Dermis blood vessel endothelial cell (primary cell): ENCODE measurements around the gene AMFR. TPM values are rescaled to one million over a fixed set of nuclear protein-coding genes. Genes with fewer than 3 reads are reported as not detected.

ENCODE experiments used
- DNase-seq: peaks from one replicate; pipeline ENCODE4 v3.0.0; 2010
- total RNA-seq: library from RNA; depleted of rRNA; stranded (reverse); fragments of >200 nt; gene quantifications from 2 replicates; pipeline ENCODE4 v1.2.3, GENCODE V29; 2014

The AMFR gene
- total RNA-seq, 1 donor from 2014 or later: 318 TPM

DNA sequence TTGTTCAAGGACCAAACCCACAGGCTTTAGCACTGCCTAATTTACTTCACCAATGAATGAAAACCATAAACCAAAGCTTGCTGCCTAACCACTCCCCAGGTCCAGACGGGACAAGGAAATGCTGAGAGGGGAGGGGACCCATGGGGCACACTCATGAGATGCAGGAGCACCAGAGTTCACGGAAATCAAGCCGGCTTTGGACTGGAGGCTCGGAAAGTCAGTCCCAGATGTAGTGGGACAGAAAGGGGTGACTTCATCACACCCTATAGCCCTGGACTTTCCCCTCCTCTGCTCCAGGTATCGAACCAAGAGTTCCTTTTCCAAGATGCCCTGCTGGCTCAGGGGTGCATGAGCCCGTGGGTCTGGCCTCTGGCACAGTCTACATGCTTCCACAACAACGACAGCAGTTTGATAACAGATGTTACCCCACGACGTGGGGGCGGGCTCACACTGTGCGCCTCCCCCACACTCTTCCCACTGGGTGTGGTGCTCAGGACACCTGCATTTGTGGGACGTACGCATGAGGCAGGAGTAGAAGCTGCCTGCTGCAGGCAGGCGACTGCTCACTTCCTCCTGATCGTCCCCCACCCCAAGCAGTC is 63.2 kb downstream of the AMFR start:
- no peak for DNase-seq

DNA sequence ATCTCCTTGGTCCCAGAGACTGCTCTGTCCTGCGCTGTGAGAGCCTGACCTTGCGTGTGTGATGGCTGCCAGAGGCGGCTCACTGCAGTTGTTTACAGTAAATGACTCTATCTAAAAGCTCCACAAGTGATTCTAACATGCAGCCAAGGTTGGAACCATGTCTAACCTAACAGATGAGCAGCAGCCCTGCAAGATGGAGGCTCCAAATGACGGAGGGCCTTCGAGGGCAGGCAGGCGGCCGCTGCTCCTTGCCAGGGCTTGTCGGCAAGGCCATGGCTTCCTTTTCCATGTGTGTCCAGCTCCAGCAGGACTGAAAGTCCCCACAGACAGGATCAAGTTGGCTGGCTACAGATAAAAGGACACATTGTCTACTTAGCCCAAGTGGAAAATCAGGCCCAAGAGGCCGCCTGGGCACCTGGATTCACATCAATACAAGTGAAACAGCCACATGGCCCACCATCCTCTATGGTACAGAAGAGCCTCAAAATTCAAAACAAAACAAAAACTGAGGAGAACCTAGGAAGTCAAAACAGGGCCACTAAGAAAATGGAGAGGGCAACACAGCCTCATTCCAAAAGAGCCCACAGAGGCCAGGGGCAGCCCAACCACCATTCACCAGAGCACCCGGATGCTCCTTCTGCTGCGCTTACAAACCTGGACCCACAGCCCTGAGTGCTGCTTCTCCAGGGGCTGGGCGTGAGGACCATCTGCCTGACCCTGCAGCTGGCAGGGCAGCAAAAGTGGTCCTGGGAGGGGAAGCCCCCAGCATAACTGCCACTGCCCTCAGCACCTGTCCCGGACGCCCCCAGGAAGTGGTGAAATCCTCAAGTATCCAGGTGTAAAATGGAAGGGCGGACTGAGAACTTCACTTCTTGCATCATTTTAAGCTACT is 65.0 kb downstream of the AMFR start:
- DNase-seq: no peak

- DNase-seq: peak; percentile 11
Observed at GRCh38 chr16:56357765-56358322, 67.5 kb downstream of the AMFR start.

DNA sequence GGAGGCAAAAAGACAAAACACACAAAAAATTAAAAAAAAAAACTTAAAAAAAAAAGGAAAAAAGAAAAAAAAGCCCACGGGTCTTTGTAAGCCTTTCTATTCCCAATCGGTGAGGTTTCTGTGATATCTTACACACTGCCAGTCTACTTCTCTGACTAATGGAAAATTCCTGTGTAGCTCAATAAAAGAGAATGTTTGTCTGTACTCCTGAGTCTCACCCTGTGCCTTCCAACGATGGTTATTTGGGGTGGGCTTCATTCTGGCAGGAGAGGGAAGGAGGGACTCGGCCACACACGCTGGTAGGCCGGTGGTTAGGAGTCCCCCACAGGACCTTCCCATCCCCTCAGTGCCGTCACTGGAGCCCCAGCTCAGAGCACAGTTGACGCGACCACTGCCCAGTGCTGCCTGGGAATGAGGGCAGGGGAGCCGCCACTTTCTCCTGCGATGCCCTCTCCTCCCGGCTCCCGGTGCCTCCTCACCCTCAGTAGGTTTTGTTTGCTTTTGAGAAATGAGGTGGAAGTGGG is 68.0 kb downstream of the AMFR start:
- DNase-seq: peak; percentile 58

- peak; percentile 93 for DNase-seq
Observed at GRCh38 chr16:56356276-56357240, 68.8 kb downstream of the AMFR start.

DNA sequence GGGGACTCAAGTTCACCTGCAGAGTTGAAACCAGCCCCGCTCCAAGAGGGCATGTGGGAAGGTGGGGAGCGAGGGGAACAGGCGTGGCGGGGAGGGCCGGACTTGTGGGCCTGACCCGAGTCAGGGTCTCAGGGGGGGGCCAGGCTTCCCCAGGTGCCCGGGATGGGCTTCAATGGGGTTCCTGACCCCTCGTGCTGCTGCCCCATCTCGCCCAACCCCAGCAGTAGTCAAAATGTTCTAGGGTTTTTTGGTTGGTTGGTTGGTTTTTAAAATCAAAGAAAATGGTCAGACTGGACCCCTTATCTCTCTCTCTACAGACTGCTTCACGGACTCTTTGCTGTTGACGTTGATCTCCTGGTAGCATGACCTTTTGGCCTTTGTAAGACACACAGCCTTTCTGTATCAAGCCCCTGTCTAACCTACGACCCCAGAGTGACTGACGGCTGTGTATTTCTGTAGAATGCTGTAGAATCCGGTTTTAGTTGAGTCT is 69.5 kb downstream of the AMFR start:
- no peak for DNase-seq

DNA sequence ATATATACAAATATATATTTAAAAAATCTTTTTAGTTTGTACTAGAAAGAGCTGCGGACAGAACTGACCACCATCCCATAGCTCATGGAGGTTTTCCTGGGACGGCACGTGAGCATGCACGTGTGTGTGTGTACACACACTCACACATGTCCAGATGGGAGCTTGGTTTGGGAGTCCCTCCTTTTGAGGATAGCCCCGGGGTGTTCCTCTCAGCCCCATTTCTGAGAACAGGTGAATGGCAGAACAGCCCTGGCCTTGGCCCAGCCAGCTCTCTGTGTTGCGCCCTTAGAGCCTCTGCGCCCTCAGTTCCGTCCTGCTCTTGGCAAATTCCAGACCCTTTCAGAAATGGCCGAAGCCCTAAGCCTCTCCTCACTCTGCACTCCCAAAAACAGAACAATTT is 70.1 kb downstream of the AMFR start:
- no peak for DNase-seq

- no peak for DNase-seq
Observed at GRCh38 chr16:56354746-56355145, 70.6 kb downstream of the AMFR start.

GRCh38 chr16:56354016-56354415 is 71.3 kb downstream of the AMFR start:
- no peak for DNase-seq

GRCh38 chr16:56353054-56353921 is 72.1 kb downstream of the AMFR start:
- no peak for DNase-seq

- DNase-seq: no peak
Observed at GRCh38 chr16:56352351-56353053, 72.8 kb downstream of the AMFR start.

DNA sequence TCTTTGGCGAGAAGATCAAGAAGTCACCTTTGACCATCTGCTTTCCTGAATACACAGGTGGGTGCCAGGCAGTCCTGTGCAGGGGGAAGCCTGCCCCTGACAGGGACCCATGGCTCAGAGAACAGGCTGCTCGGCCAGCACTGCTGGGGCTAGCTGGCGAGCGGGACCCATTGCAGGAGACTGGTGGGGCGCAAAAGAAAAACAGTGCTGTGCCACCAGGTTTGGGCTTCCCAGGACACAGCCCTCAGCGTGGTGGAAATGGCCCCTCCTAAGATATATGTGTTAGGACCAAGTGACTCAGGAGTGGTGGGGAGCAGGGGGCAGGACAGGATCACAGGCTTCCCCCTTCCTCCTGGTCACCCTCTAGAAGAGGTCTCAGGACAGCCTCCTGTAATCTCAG is 73.9 kb downstream of the AMFR start:
- no peak for DNase-seq

DNA sequence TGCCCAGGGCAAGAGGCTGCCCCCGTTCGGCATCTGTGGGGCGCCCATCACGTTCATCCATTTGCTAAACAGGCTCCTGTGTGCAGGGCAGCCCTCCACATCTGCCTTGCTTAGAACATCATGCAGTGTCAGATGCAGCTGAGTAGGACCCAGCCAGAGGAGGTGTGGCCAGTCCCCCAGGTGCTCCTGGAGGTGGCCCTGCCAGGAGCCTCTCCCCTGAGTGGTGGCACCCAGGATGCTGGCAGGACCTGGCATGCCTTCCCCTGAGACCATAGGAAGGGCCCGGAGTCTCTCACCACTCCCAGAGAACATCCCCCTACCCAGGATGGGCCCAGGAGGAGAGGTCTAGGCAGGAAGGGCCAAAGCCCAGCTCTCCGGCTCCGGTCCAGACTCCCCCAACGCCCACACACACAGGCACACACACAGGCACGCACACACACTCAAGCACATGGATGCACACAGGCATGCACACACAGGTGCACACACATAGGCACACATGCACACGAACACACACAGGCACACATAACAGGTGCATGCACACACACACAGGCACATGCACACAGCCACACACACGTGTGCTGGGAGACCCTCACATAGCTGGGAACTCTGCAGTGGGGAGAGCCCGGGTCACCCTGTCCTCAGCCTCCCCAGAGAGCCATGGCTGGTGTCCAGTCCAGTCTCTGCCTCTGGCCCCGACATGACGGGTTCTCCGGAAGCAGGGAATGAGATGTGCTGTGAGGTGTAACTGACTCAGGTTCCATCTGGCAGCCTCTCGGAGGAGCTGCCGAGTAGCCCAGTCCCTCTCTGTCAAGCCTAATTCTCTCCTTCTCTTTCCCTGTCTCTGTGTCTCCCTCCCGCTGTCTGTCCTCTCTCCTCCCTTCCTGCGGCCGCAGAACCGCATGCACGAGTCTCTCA is 74.6 kb downstream of the AMFR start:
- DNase-seq: no peak

GRCh38 chr16:56349711-56350161 is 75.6 kb downstream of the AMFR start:
- no peak for DNase-seq

DNA sequence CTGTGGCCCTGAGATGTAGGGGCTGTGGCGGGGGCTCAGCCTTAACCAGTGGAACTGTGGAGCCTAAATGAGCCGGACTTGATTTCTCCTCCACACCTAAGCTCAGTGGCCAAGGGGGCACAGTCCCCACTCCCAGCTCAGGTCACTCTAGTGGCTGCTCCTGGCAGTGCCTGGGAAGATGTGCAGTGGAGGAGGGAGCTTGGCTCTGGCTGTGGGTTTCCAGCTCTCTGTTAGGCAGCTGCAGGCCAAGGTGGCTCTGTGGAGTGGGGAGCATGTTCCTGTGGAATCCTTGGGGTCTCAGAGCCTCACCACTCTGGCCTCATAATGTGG is 76.3 kb downstream of the AMFR start:
- DNase-seq: no peak

DNA sequence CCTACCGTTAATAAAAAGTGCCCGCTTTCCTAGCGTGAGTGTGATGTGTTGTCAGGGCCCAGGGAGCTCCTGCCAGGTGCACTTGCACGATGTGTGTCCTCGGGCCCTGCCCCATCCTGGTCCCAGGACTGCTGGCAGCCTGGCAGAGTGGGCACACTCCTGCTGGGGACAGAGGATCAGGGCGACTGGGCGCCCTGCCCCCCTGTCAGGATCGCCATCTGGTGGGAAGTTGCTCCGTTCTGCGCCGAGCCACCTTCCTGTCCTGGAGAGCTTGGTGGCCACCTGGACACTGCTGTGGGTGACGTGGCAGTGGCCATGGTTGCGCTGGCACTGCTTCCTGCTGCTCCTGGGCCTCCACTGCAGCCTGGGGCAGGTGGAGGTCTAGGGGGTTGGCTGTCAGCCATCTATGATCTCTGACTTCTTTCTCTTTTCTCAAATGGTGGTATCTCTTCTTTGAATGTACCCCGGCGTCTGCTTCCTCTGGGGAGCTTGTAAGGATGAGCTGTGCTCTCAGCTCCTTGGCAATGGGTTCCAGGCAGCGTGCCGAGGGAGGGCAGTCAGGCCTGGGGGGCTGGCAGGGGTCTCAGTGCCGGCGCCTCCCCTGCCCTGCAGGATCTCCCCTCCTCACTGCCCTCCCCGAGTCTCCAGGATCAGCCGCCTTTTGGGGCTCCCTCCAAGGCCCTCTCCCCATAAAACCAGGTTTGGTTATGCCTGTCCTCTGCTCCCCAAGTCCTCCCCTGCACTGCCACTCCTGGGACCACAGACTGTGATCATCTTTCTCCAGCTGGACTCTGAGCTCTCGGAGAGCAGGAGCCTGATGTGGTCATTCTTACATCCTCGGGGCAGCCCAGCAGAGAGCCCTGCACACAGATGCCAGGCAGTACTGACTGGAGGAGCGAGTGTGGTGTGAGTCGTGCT is 76.9 kb downstream of the AMFR start:
- DNase-seq: no peak

DNA sequence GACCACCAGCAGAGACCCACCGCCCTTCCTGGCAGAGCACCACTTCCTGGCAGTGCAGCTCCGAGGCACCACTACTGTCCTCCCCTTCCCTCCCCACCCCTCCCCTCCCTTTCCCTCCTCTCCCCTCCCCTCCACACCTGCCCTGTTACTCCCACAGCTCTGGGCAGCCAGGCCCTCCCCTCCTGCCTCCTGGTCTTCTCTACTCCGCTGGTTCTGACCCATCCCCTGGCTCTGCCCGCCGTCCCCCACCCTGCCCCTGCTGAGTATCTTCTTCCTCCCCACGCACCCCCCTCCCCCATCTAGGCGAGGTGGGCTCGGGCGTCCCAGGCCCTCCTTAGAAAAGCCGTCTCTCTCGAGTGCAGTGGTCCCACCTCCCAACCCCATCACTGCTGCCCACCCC is 77.7 kb downstream of the AMFR start:
- DNase-seq: no peak

DNA sequence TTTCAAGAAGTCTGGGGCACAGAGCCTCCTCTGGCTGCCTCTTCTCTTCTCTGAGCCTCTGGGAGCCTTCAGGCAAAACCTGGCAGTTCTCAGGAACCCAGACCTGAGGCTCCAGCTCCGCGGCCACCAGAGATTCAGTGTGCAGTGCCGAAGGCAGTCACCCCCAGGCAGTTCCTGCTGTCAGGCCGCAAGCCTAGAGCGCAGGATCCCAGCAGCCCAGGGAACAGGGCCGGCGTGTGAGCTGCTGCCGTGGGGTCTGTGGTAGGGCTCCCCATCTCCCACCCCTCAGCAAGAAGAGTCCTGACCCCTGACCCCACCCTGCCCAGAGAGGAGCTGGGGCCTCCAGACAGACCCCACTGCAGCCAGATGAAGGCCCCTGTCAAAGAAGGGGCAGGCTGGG is 78.2 kb downstream of the AMFR start:
- DNase-seq: no peak
